Lower leg skin (tissue), 4 donors: Measurements from ENCODE around the gene AXIN2. TPM values are rescaled to one million over a fixed set of nuclear protein-coding genes. Genes with fewer than 3 reads are reported as not detected.

ENCODE experiments used
- DNase-seq, 2 donors: peaks; one replicate each; pipeline ENCODE4 v3.0.0-alpha.2; 2019; ENCODE audit warnings: low spot score in 2 of 2
- H3K4me3 ChIP-seq: fragments of 200-600 bp; sonication (generic); 2 replicates; pipeline ENCODE4 v1.5.1; 2017; ENCODE audit warnings: mild to moderate bottlenecking, low read depth; ENCODE audit not compliant: poor library complexity, severe bottlenecking
- POLR2A ChIP-seq, 2 donors: fragments of 450-650 bp; IDR thresholded peaks; one replicate each; pipeline ENCODE4 v1.6.1; 2016 to 2017; ENCODE audit warnings: antibody characterized with exemption in 2 of 2, mild to moderate bottlenecking in 1 of 2, moderate library complexity in 1 of 2
- WGBS, 2 donors: methylation state at CpG; one replicate each; pipeline ENCODE4 v1.1.5; 2018; 5-methylcytosine and 5-hydroxymethylcytosine counted together
- intact Hi-C: fragments of 100-400 bp; cut with DNase I; formaldehyde crosslinking; loops from one replicate; pipeline ENCODE4 v1.15.0; 2023; ENCODE audit warnings: low total_unique reads
- total RNA-seq, 4 donors: library from RNA; depleted of rRNA; stranded (reverse); fragments of >200 nt; gene quantifications; one replicate each; pipeline ENCODE4 v1.1.0, GENCODE V29; 2016
- TF ChIP-seq, protein P1 (sequence below), 3 donors: fragments of 450-650 bp; IDR thresholded peaks; one replicate each; pipeline ENCODE4 v1.5.1; 2016; ENCODE audit warnings: antibody characterized with exemption in 3 of 3, mild to moderate bottlenecking in 3 of 3, moderate library complexity in 2 of 3

Gene AXIN2
- total RNA-seq, 4 donors from 2014 or later, result 11.7 to 16.7 (median 14.6) TPM

DNA sequence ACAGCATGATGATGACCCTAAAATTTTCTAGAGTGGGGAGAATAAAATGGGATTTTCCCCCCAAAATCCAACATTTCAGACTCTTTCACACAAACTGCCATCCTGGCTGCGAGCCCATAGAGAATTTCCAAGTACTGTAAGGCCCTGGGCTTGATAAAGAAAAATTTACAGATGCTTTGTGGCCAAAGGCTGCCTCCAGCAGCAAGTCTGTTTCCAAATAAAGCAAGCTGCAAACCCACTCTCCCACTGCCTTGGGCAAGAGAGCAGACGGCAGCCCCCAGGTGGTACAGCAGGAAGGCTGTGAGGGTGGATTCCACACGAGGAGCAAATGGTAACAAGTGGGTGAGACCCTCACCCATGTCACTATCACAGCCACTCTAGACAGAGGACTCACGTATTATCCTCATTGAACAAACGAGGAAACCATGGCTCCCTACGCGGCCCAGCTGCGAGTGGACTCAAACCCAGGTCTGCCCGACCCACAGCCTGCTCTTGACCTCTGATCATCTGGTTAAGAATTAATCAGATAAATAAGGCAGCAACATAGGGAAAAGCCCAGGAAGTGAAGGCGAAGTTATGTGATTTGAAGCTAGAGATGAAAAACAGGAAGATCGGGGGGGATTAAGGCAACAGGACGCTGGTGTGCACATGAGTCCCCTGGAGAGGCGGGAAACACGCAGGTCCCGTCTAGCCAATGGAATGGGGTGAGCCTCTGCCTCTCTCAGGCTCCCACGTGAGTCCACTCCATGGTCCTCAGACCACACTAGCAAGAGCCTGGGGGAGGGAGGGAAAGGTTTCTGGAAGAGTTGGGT, 37.4 kb downstream of the AXIN2 start:
- intact Hi-C loops, result no loop called here
- TF ChIP-seq POLR2A (IDR thresholded peaks at IDR 0.05), result no peak
- TF ChIP-seq, protein P1, sequence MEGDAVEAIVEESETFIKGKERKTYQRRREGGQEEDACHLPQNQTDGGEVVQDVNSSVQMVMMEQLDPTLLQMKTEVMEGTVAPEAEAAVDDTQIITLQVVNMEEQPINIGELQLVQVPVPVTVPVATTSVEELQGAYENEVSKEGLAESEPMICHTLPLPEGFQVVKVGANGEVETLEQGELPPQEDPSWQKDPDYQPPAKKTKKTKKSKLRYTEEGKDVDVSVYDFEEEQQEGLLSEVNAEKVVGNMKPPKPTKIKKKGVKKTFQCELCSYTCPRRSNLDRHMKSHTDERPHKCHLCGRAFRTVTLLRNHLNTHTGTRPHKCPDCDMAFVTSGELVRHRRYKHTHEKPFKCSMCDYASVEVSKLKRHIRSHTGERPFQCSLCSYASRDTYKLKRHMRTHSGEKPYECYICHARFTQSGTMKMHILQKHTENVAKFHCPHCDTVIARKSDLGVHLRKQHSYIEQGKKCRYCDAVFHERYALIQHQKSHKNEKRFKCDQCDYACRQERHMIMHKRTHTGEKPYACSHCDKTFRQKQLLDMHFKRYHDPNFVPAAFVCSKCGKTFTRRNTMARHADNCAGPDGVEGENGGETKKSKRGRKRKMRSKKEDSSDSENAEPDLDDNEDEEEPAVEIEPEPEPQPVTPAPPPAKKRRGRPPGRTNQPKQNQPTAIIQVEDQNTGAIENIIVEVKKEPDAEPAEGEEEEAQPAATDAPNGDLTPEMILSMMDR (IDR thresholded peaks at IDR 0.05), result no peak
- WGBS, 2 donors, result 76 to 81% methylated on average over 16 of the region's 16 CpGs
- DNase-seq, result peak in 1 of 2 donors; percentile 52
- no peak overlapping the region for H3K4me3 ChIP-seq

DNA sequence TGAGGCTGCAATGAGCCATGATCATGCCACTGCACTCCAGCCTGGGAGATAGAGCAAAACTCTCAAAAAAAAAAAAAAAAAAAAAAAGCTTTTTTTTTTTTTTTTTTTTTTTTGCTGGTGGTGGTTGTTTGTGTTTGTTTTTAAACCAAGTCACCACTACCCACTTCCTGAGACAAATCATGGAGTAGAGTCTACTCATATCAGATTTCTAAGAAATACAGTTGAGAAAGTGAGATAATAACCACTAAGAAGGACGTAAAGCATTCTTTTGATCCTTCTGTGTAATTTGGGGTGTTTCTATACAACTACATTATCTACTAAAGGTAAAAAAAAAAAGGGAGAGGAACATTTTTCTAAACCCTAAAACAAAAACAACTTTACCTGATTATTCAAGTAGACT, 38.0 kb downstream of the AXIN2 start:
- TF ChIP-seq POLR2A (IDR thresholded peaks at IDR 0.05), result no peak
- TF ChIP-seq, protein P1 (IDR thresholded peaks at IDR 0.05), result no peak
- no peak for DNase-seq
- 86 to 95% methylated on average over 1 of the region's 1 CpG for WGBS, 2 donors
- H3K4me3 ChIP-seq, result no peak overlapping the region
- intact Hi-C loops, result no loop called here

DNA sequence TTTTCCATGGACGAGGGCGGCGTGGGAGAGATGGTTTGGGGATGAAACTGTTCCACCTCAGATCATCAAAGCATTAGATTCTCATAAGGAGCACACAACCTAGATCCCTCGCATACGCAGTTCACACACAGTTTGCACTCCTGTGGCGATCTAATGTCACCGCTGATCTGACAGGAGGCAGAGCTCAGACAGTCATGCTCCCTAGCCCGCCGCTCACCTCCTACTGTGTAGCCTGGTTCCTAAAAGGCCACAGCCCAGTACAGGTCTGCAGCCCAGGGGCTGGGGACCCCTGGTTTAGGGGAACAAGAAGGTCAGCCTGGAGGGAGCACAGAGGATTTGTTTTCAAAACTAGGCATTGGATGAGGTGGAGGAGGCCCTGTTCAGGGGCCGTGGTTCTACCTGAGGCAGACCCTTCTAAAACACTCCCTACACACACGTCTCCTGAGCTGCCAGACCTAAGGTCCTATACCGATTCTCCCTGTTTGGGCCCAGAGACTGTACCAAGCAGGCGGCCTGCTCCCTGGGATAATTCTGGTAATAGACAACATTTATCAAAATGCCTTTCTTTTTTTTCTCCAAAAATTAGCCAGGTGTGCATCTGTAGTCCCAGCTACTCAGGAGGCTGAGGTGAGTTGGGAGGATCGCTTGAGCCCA, 38.6 kb downstream of the AXIN2 start:
- intact Hi-C loops, result no loop called here
- 94% methylated on average over 14 of the region's 14 CpGs for WGBS, 2 donors
- DNase-seq, result peak in 1 of 2 donors; percentile 82

DNA sequence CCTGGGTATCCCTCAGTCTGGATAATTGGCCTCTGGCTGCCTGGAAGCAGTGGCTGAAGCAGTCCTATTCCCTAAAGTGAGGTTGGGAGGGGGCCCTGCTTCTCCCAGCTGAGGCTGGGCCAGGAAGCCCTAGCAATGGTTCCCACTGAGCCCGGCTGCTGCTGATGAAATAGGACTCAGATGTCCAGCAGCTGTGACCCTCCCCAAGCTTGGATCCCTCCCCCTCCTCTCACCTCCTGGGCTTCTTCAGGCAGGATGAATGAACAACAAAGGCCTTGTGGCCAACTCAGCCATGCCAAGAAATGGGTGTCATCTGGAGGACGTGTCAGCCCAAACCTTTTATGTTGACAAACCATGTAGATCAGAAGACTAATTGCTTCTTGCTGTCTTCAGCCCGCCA, 42.0 kb downstream of the AXIN2 start:
- no peak overlapping the region for H3K4me3 ChIP-seq
- intact Hi-C loops, result no loop called here
- TF ChIP-seq POLR2A (IDR thresholded peaks at IDR 0.05), result no peak
- TF ChIP-seq, protein P1 (IDR thresholded peaks at IDR 0.05), result no peak
- no peak for DNase-seq
- 71 to 85% methylated on average over 3 of the region's 3 CpGs for WGBS, 2 donors

More for the DNA sequence above, 38.6 kb downstream of the AXIN2 start:
- TF ChIP-seq, protein P1 (IDR thresholded peaks at IDR 0.05), result no peak
- TF ChIP-seq POLR2A (IDR thresholded peaks at IDR 0.05), result no peak
- H3K4me3 ChIP-seq, result no peak overlapping the region

DNA sequence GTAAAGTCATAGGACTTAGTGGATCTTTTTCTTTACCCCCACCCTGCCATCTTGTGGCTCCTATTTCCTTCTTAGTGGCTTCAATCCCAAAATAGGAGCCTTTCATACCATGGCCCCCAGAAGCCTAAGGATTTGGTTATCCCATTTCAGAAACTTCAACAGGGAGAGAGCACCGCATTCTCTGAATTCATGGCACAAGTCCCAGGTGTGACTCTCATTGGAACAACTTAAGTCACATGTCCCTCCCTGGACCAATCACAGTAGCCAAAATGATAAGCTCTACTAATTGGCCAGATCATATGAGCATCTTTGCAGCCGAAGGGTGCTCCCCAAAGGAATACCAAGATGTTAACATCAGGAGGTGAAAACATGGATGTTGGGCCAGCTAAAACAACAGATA, 43.2 kb downstream of the AXIN2 start:
- intact Hi-C loops, result no loop called here
- no peak overlapping the region for H3K4me3 ChIP-seq
- WGBS, 2 donors, result 92 to 94% methylated on average over 2 of the region's 2 CpGs
- no peak for DNase-seq
- no peak for TF ChIP-seq POLR2A (IDR thresholded peaks at IDR 0.05)
- TF ChIP-seq, protein P1 (IDR thresholded peaks at IDR 0.05), result no peak
